ENCODE data around the gene C10orf120.

C10orf120 gene

GRCh38 chr10:122655524-122656307, 43.9 kb downstream of the C10orf120 start:
- Histone ChIP-seq H3K27me3 (replicated peaks; ENCODE audit: control insufficient read depth, insufficient read depth, low read length) (peaks cover 5% of the 10 kb centered on the region), H3K4me3 (replicated peaks; ENCODE audit: low read depth, low read length) (no peak overlapping the region), H3K36me3 (ENCODE audit: control insufficient read depth, insufficient read depth, low read length) (no peaks in the 10 kb centered on the region)
- TF ChIP-seq CTCF (IDR thresholded peaks at IDR 0.05; ENCODE audit: insufficient read depth, low read length, poor library complexity, severe bottlenecking): no peak
- no peak for DNase-seq (ENCODE audit: extremely low read depth, insufficient read length)

DNA sequence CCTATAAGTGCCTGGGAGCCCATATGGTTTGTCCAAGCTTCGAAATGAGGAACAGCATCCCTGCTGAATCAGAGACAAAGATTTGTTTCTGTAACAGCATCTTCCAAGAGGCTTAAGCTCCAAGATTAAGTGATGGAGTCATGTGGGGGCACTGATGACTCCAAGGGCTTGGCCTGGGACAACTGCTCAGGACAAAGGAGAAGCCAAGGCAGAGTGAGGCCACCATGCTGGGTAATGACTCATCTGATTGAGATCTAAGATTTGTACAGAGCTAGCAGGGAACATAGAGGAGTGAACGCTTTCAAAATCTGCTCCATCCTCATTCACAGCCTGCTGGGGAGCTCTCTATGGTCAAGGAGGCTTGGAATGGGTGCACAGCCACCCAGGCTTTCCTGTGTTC, 49.3 kb downstream of the C10orf120 start:
- no peak for DNase-seq (ENCODE audit: extremely low read depth, insufficient read length)
- Histone ChIP-seq H3K27me3 (replicated peaks; ENCODE audit: control insufficient read depth, insufficient read depth, low read length) (no peaks in the 10 kb centered on the region), H3K36me3 (ENCODE audit: control insufficient read depth, insufficient read depth, low read length) (no peaks in the 10 kb centered on the region), H3K4me3 (replicated peaks; ENCODE audit: low read depth, low read length) (no peak overlapping the region)
- TF ChIP-seq CTCF (IDR thresholded peaks at IDR 0.05; ENCODE audit: insufficient read depth, low read length, poor library complexity, severe bottlenecking): no peak

- no peak for DNase-seq (ENCODE audit: extremely low read depth, insufficient read length)
- Histone ChIP-seq H3K27me3 (replicated peaks; ENCODE audit: control insufficient read depth, insufficient read depth, low read length) (no peaks in the 10 kb centered on the region), H3K4me3 (replicated peaks; ENCODE audit: low read depth, low read length) (no peak overlapping the region), H3K36me3 (ENCODE audit: control insufficient read depth, insufficient read depth, low read length) (no peaks in the 10 kb centered on the region)
- no peak for TF ChIP-seq CTCF (IDR thresholded peaks at IDR 0.05; ENCODE audit: insufficient read depth, low read length, poor library complexity, severe bottlenecking)
These were observed 49.7 kb downstream of the C10orf120 start for GRCh38 chr10:122649903-122650302.

GRCh38 chr10:122648599-122649428, 50.8 kb downstream of the C10orf120 start:
- no peak for DNase-seq (ENCODE audit: extremely low read depth, insufficient read length)
- peak; percentile 78 for TF ChIP-seq CTCF (IDR thresholded peaks at IDR 0.05; ENCODE audit: insufficient read depth, low read length, poor library complexity, severe bottlenecking)
- Histone ChIP-seq H3K4me3 (replicated peaks; ENCODE audit: low read depth, low read length) (no peak overlapping the region), H3K27me3 (replicated peaks; ENCODE audit: control insufficient read depth, insufficient read depth, low read length) (no peaks in the 10 kb centered on the region), H3K36me3 (ENCODE audit: control insufficient read depth, insufficient read depth, low read length) (no peaks in the 10 kb centered on the region)

All from GM06990 (cell line).